HG03108 (cell line): ENCODE data around the gene MAPKAPK5.
"Not testable (repeated sequence)": the region's sequence is repeated elsewhere in the genome, so short reads cannot be mapped to it uniquely, and the experiment has no call there.

ENCODE experiments used
- ATAC-seq: cut with Tn5 transposase; IDR thresholded peaks from one replicate; pipeline ENCODE4 v1.9.1; 2021; ENCODE audit warnings: moderate library complexity; ENCODE audit not compliant: unreplicated experiment

Gene MAPKAPK5

DNA sequence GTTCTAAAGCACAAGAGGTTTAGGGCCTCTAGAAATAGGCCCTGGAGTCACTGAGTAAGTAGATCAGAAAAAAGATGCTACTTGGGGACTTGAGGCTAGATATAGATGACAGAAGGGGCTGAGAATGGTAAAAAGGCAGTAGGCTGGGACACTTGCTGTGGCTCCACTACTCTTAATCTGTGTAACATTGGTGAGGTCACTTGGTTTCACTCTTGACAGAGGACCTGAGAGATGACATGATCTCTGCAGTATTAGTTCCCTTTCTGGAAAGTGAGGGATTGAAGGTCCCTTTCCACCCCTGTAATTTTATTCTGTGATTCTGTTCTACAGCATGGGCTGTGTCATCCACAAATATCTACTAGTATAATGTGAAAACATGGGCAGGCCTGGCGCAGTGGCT, 39.7 kb downstream of the MAPKAPK5 start:
- no peak for ATAC-seq

DNA sequence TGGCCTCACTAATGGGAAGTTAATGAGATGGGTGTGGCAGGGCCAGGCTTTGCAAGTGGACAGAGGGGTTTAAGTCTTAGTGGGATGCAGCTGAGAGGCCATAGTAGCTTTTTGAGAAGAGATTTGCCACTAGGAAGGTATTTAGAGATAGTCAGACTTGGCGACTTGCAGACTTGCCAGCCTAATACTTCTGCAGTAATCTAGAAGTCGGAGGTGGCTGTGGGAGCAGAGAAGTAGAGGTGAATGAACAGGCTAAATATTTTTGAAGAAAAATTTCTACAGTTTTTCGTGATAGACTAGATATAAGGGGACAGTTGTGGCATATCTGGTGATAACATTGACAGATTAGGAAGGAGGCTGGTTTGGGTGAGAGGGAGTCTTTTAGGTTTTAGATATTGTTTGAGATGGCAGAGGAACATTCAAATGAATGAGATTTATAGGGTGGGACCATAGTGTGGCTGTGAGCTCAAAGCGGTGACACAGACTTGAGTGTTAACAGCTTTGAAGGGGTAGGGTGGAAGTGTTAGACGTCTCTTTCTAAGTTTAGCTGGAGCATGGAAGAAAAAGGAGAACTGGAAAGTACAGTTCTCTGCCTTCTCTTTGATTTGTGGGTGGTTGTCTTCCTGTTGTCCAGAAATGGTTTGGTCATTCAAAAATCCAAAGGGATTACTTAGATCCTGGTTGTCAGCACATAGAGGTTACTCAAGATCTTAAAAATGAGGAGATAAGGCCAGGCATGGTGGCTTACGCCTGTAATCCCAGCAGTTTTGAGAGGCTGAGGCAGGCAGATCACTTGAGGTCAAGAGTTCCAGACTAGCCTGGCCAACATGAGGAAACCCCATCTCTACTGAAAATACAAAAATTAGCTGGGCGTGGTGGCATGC, 44.9 kb downstream of the MAPKAPK5 start:
- no peak for ATAC-seq

DNA sequence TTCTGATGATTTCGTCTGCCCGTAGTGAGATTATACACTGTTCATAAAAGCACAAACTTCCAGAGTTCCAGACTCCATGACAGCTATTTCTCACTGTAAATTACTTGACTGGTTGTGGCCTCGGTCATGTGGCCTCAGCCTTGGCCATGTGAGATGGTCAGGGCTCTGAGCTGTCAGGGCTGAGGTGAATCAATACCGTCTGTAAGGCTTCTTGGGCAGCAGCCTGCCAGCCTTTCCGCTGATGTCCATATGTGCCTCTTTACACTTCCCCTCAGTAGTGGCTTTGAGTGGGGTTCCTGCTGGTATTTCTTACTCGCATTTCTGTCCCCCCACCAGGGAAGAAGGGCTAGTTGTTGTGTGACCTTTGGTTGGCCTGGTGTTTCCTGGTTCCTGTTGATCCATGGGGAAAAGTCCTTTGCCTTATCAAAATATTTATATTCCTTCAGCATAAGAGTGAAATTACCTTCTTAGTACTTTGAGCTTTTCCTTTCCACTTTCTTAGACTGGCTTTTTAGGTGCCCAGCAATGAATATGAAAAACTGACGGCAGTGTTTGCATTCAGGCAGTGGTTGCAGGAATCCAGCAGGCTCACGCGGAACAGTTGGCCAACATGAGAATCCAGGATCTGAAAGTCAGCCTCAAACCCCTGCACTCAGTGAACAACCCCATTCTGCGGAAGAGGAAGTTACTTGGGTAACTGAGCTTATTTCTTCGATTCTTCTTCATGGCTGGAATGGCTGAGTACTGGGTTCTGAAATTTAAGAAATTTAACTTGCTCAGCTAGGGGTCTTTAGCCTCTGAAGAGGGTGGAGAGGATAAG, 46.1 kb downstream of the MAPKAPK5 start:
- ATAC-seq: no peak

DNA sequence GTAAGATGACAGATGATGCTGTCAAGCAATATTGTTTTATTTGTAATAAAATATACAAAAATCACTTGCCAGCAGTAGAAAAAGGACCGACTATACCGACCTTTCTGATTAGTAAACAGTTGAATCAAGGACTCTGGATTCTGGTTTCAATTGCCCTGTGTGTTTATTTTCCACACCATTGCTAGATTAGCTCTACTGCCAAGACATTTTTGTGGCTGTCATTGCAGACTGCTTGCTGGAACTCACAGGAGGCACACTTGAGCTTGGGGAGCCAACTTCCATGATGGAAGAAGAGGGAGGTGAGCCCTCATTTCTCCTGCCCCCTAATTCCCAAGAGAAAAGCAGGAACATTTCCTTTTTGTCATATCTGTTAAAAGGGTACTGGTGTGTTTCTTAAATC, 51.3 kb downstream of the MAPKAPK5 start:
- ATAC-seq: no peak

DNA sequence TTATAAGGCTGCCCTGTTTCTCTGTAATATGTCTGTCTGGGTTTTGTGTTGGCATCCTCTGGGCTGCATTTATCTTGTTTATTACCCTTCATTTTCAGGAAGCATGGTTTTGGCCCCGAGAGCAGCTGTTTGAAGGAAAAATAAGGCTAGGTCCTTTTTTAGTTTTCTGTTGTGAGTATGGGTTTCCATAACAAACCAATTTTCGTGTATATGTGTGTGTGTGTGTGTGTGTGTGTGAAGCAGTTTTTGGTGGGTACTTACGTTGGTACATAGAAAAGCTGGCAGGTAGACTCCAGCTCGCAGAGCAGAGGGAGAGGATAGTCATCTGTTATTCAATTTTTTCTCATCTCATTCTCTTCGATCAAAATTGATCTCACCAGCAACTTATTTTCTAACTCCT, 52.5 kb downstream of the MAPKAPK5 start:
- no peak for ATAC-seq

DNA sequence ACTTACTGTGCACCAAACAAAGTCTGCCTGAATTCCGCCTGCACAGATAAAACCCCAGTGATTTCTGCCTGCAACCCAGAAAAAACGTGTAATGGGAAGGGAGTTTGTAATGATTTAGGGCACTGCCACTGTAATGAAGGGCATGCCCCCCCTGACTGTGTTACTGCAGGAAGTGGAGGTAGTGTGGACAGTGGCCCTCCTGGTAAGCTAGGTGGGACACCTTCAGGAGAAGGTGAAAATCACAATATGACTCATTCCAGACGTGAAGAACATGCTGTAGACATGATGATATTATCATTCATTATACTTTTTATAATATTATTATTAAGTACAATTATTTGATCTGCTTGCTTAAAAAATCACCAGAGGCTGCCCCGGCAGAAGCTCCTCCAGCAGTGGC, 59.2 kb downstream of the MAPKAPK5 start:
- ATAC-seq: no peak

DNA sequence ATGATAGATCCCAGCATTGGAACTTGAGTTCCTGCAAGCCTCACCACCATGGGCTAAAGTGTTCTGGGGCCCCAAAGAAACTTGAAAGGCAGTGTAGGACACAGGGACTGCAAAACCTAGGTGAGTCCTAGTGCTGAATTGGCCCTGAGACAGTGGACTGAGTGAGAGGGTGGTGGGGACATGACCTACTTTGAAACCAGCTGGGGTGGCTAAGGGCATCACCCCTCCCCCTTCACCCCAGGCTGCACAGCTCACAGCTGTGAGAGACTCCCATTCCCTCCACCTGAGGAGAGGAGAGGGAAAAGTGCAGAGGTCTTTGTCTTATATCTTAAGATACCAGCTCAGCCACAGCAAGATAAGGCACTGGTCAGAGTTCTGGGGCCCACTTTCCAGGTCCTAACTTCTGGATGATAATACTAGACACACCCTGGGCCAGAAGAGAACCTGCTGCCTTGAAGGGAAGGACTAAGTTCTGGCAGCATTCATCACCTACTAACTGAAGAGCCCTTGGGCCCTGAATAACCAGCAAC, 62.5 kb downstream of the MAPKAPK5 start:
- no peak for ATAC-seq

DNA sequence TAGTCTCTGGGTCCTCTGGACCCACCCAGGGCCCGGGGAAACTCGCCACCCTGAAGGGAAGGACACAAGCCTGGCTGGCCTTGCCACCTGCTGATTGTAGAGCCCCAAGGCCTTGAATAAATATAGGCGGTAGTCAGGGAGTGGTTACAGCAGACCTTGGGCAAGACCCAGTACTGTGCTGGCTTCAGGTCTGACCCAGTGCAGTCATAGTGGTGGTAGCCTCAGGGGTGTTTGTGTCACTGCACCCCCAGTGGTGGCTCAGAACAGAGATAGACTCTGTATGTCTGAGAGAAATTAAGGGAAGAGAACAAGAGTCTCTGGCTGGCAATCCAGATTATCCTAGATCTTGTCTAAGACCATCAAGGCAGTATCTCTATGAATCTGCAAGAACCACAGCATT, 63.5 kb downstream of the MAPKAPK5 start:
- no peak for ATAC-seq

DNA sequence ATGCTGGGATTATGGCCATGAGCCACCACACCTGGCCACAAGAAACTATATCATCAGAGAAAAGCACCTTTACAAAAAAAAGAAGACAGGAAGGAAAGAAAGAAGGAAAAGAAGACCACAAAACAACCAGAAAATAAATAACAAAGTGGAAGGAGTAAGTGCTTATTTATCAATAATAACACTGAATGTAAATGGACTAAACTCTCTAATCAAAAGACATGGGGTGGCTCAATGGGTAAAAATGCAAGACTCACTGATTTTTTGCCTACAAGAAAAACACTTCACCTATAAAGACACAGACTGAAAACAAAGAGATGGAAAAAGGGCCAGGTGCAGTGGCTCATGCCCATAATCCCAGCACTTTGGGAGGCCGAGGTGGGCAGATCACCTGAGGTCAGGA, 65.7 kb downstream of the MAPKAPK5 start:
- no peak for ATAC-seq

DNA sequence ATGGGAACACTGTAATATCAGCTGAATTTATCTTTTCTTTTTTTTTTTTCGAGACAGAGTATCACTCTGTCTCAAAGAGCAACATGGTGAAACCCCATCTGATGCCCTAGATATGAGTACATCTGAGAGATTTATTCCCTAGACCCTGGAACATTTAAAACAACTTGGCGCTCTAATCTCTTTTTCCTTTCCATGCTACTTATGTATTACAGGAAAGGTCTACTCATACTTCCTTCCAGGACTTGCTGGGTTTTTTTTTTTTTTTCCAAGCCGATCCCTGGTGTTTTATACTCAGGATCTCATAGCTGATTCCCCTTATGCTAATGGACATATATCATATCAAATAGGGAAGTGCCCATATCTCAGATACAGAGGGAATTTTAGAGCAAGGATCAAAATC, 83.1 kb downstream of the MAPKAPK5 start:
- no peak for ATAC-seq

DNA sequence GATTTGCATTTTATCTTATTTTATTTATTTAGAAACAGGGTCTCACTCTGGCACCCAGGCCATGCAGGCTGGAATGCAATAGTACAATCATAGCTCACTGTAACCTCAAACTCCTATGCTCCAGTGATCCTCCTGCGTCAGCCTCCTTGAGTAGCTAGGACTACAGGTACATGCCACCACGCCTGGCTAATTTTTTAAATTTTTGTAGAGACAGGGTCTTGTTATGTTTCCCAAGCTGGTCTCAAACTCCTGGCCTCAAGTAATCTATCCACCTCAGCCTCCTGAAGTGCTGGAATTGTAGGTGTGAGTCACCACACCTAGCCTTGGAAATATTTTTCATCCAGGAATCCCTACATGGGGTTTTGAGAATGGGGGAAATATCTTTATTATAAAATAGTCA, 84.6 kb downstream of the MAPKAPK5 start:
- no peak for ATAC-seq

DNA sequence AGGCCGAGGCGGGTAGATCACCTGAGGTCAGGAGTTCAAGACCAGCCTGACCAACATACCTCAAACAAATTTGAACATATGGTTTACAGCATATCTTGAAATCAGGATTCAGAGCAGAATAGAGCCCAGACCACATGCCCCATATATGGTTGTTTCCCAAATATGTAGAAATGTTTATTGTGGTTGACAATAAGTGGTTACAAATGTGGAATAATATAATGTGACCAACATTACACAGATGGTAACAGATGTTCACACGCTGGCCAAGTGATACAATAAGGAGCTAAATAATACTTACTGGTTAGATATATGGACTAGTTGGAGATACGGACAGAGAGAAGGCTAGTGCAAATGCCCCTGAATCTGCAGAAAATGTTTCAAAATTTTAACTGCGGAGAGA, 85.3 kb downstream of the MAPKAPK5 start:
- ATAC-seq: no peak

DNA sequence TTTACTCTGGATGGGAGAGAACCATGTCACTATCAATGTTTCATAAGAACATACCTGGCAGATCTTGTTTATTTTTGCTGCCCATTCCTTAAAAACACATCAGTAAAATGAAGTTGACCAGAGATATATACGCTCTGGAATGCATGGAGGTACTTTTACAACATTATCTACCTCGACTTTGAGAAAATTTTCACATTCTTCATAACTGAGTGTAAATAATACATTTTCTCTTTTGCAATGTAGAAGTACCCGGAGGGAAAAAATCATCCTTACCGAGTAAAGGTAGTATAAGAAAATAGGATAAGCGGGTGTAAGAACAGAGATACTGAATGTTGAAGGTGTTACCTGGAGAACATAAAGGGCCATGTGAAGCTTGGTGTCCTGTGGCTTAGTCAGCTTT, 90.2 kb downstream of the MAPKAPK5 start:
- no peak for ATAC-seq

DNA sequence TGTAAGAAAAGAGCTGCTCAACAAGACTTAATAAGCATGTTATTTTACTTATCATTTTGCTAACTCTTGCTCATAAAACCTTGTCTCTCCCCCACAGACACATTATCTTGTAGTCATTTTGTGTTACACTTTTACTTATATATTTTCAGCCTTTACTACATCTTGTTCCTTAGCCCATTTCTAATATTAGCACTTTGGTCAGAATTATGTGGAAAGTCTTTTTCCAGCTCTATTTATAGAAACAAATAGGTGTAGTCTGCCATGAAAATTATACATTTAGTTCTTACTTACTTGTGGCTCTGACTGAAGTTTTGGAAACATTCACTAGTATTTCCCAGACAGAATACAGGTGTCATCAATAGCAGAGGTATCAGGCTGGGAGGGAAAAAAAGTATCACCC, 94.8 kb downstream of the MAPKAPK5 start:
- ATAC-seq: no peak

DNA sequence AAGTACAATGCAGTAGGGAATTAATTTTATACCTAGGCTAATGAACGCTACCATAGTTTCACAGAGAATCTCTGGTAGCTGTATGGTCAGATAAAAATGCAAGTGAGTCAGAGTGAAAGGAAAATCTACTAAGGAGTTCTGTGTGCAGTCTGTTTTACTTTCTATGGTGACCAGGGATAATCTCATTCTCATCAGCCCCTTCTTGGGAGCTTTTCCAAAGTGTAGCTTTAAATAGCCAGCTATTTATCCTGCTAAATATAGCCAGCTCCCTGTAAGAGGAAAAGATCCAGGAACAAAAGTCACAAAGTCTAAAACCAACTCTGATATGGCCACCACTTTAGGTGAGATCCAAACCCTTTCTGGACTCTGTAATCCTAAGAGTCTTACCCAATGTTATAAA, 95.4 kb downstream of the MAPKAPK5 start:
- no peak for ATAC-seq

DNA sequence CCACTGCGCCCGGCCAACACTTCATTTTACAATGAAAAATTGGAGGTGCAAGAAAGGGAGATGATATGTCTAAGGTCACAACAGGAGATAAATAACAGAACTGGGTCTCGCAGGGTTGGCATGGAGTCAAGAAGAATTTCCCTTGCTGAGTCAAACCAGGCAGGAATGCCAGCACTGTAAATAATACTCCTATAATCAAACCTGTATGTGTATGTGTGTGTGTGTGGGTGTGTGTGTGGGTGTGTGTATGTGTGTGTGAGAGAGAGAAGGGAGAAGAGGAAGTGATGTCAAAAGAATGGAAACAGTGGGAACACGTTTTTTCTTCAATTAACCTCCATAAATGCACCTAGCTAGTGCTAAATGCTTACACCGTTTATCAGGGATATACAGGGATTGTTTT, 100.5 kb downstream of the MAPKAPK5 start:
- no peak for ATAC-seq

DNA sequence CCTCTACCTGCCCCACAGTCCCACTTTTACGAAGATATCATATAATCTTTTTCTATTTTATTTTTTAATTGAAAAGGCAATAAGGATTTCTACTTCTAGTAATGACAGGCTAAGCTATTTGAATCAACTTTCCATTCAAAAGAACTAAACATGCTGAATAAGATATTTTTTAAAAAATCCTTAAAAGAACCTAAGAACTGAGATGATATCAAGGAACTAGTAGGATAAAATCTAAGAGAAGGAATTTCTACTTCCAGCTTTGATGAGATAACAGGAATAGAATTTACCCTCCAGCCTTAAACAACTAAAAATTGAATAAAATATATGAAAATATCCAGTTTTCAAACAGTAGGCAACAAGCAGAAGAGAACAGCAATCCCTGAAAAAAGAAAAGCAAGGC, 101.9 kb downstream of the MAPKAPK5 start:
- no peak for ATAC-seq

DNA sequence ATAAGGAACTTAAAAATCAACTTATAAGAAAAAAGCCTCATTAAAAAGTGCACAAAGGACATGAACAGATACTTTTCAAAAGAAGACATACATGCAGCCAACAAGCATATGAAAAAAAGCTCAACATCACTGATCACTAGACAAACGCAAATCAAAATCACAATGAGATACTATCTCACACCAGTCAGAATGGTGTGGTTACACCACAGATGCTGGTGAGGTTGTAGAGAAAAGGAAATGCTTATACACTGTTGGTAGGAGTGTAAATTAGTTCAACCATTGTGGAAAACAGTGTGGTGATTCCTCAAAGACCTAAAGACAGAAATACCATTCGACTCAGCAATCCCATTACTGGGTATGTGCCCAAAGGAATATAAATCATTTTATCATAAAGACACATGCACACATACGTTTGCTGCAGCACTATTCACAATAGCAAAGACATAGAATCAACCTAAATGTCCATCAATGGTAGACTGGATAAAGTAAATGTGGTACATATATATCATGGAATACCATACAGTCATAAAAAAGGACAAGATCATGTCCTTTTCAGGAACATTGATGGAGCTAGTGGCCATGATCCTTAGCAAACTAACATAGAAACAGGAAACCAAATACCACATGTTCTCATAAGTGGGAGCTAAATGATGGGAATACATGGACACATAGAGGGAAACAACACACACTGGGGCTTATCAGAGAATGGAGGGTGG, 109.1 kb downstream of the MAPKAPK5 start:
- not testable (repeated sequence) for ATAC-seq
